Measurements from ENCODE around the gene LNPK.

DNA sequence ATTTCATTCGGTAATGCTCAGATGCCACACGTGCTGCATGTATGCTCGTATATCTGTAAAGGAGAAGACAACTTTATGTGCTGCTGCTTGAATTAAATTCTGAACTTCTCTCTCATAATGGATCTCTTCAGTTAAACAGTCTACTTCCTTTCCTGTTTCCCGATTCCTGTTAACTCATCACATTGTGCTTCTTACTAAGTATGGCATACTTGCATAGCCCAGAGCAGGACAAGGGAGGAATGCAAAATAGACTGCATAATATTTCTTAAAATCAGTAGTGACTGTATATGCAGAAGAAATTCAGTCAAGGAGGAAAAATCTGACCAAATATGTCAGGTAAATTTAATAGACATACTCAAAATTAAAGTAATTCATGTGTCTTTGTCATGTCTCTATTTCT lies 23.9 kb upstream of the LNPK start:
- TF ChIP-seq, protein P1, sequence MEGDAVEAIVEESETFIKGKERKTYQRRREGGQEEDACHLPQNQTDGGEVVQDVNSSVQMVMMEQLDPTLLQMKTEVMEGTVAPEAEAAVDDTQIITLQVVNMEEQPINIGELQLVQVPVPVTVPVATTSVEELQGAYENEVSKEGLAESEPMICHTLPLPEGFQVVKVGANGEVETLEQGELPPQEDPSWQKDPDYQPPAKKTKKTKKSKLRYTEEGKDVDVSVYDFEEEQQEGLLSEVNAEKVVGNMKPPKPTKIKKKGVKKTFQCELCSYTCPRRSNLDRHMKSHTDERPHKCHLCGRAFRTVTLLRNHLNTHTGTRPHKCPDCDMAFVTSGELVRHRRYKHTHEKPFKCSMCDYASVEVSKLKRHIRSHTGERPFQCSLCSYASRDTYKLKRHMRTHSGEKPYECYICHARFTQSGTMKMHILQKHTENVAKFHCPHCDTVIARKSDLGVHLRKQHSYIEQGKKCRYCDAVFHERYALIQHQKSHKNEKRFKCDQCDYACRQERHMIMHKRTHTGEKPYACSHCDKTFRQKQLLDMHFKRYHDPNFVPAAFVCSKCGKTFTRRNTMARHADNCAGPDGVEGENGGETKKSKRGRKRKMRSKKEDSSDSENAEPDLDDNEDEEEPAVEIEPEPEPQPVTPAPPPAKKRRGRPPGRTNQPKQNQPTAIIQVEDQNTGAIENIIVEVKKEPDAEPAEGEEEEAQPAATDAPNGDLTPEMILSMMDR (IDR thresholded peaks at IDR 0.05; ENCODE audit: low read depth, low read length, poor library complexity, severe bottlenecking): no peak
- no peak for TF ChIP-seq EZH2phosphoT487 (IDR thresholded peaks at IDR 0.05; ENCODE audit: borderline replicate concordance, low read length)

Measured in DOHH2 (cell line).